ENCODE data around the gene AHSA1. TPM values are rescaled to one million over a fixed set of nuclear protein-coding genes. Genes with fewer than 3 reads are reported as not detected.

AHSA1 gene
- total RNA-seq, 3 donors from 2014 or later (not counting 1 experiment from before 2014, with no cell fraction given) = 70.4 to 101 (median 94.3) TPM

- Histone ChIP-seq H3K27me3 (ENCODE audit: control insufficient read depth, insufficient read depth, low read length) (peaks cover 10% of the 10 kb centered on the region), H3K9me3 (ENCODE audit: control insufficient read depth, insufficient read depth, low read length) (no peaks in the 10 kb centered on the region), H3K27ac (ENCODE audit: low read length) (no peak overlapping the region), H3K4me3 (ENCODE audit: low read length) (no peak overlapping the region), H3K36me3 (ENCODE audit: control insufficient read depth, insufficient read depth, low read length) (peaks cover 3% of the 10 kb centered on the region), H3K4me1 (ENCODE audit: control insufficient read depth, insufficient read depth, low read length) (peaks cover 10% of the 10 kb centered on the region)
- H3K27ac Mint-ChIP-seq = no peak overlapping the region
- H3K27me3 Mint-ChIP-seq (ENCODE audit: low read depth in 2 of 2) = peaks cover 0 to 13% of the 10 kb centered on the region in 2 donors
- no peak for TF ChIP-seq CTCF (IDR thresholded peaks at IDR 0.05)
- no peak overlapping the region for H3K4me3 Mint-ChIP-seq
- no peak for DNase-seq
- no peak for ATAC-seq
- 95% methylated on average over 10 of the region's 11 CpGs for WGBS (ENCODE audit: insufficient coverage)
- peaks cover 0 to 10% of the 10 kb centered on the region in 2 donors for H3K4me1 Mint-ChIP-seq
- no peaks in the 10 kb centered on the region for H3K36me3 Mint-ChIP-seq
- H3K9me3 Mint-ChIP-seq = peaks cover 0 to 2% of the 10 kb centered on the region in 2 donors
- intact Hi-C loops (cut with micrococcal nuclease) = no loop called here
Observed at GRCh38 chr14:77502109-77502782, 44.4 kb downstream of the AHSA1 start.

- peaks cover 10% of the 10 kb centered on the region for H3K36me3 ChIP-seq (ENCODE audit: control insufficient read depth, insufficient read depth, low read length)
- 100% methylated on average over 3 of the region's 5 CpGs for WGBS (ENCODE audit: insufficient coverage)
- peaks cover 0 to 2% of the 10 kb centered on the region in 2 donors for H3K9me3 Mint-ChIP-seq
- peaks cover 0 to 6% of the 10 kb centered on the region in 2 donors for H3K27me3 Mint-ChIP-seq (ENCODE audit: low read depth in 2 of 2)
- ATAC-seq (no peak), DNase-seq (no peak)
- TF ChIP-seq CTCF (IDR thresholded peaks at IDR 0.05) = no peak
- no peaks in the 10 kb centered on the region for H3K36me3 Mint-ChIP-seq
- no peak overlapping the region for H3K4me3 Mint-ChIP-seq
- H3K4me1 ChIP-seq (ENCODE audit: control insufficient read depth, insufficient read depth, low read length) = peaks cover 5% of the 10 kb centered on the region
- intact Hi-C loops (cut with micrococcal nuclease) = no loop called here
- no peak overlapping the region for H3K27ac ChIP-seq (ENCODE audit: low read length)
- no peak overlapping the region for H3K4me3 ChIP-seq (ENCODE audit: low read length)
- H3K4me1 Mint-ChIP-seq = peaks cover 0 to under 1% of the 10 kb centered on the region in 2 donors
- no peaks in the 10 kb centered on the region for H3K9me3 ChIP-seq (ENCODE audit: control insufficient read depth, insufficient read depth, low read length)
- H3K27me3 ChIP-seq (ENCODE audit: control insufficient read depth, insufficient read depth, low read length) = peaks cover 4% of the 10 kb centered on the region
- no peak overlapping the region for H3K27ac Mint-ChIP-seq
Observed at GRCh38 chr14:77503138-77503537, 45.2 kb downstream of the AHSA1 start.

- no peak overlapping the region for H3K4me3 ChIP-seq (ENCODE audit: low read length)
- Mint-ChIP-seq H3K36me3 (peaks cover 6% of the 10 kb centered on the region), H3K27me3 (ENCODE audit: low read depth in 2 of 2) (peaks cover 0 to 1% of the 10 kb centered on the region in 2 donors), H3K9me3 (peaks cover 0 to 2% of the 10 kb centered on the region in 2 donors), H3K4me3 (no peak overlapping the region), H3K27ac (no peak overlapping the region), H3K4me1 (no peaks in the 10 kb centered on the region)
- H3K9me3 ChIP-seq (ENCODE audit: control insufficient read depth, insufficient read depth, low read length) = no peaks in the 10 kb centered on the region
- intact Hi-C loops (cut with micrococcal nuclease) = no loop called here
- no peak for DNase-seq
- H3K36me3 ChIP-seq (ENCODE audit: control insufficient read depth, insufficient read depth, low read length) = peaks cover 28% of the 10 kb centered on the region
- H3K27ac ChIP-seq (ENCODE audit: low read length) = no peak overlapping the region
- 67% methylated on average over 3 of the region's 4 CpGs for WGBS (ENCODE audit: insufficient coverage)
- H3K4me1 ChIP-seq (ENCODE audit: control insufficient read depth, insufficient read depth, low read length) = no peaks in the 10 kb centered on the region
- no peak for TF ChIP-seq CTCF (IDR thresholded peaks at IDR 0.05)
- no peak for ATAC-seq
- H3K27me3 ChIP-seq (ENCODE audit: control insufficient read depth, insufficient read depth, low read length) = no peaks in the 10 kb centered on the region
Observed at GRCh38 chr14:77505031-77505430, 47.1 kb downstream of the AHSA1 start.

GRCh38 chr14:77507762-77508161, 49.9 kb downstream of the AHSA1 start:
- peaks cover 0 to 2% of the 10 kb centered on the region in 2 donors for H3K9me3 Mint-ChIP-seq
- peaks cover 22% of the 10 kb centered on the region for H3K36me3 Mint-ChIP-seq
- Histone ChIP-seq H3K4me1 (ENCODE audit: control insufficient read depth, insufficient read depth, low read length) (no peaks in the 10 kb centered on the region), H3K4me3 (ENCODE audit: low read length) (no peak overlapping the region), H3K27ac (ENCODE audit: low read length) (no peak overlapping the region), H3K27me3 (ENCODE audit: control insufficient read depth, insufficient read depth, low read length) (no peaks in the 10 kb centered on the region), H3K9me3 (ENCODE audit: control insufficient read depth, insufficient read depth, low read length) (no peaks in the 10 kb centered on the region), H3K36me3 (ENCODE audit: control insufficient read depth, insufficient read depth, low read length) (peaks cover 49% of the 10 kb centered on the region)
- TF ChIP-seq CTCF (IDR thresholded peaks at IDR 0.05) = no peak
- H3K4me3 Mint-ChIP-seq = no peak overlapping the region
- ATAC-seq (no peak), DNase-seq (no peak)
- H3K4me1 Mint-ChIP-seq = peaks cover 0 to 7% of the 10 kb centered on the region in 2 donors
- 96% methylated on average over 3 of the region's 3 CpGs for WGBS (ENCODE audit: insufficient coverage)
- intact Hi-C loops (cut with micrococcal nuclease) = no loop called here
- no peak overlapping the region for H3K27ac Mint-ChIP-seq
- no peaks in the 10 kb centered on the region for H3K27me3 Mint-ChIP-seq (ENCODE audit: low read depth in 2 of 2)

Measured in natural killer cell (primary cell).